HG03025 (cell line): Measurements from ENCODE around the gene PACC1.

Experiments used
- ATAC-seq: cut with Tn5 transposase; IDR thresholded peaks from one replicate; pipeline ENCODE4 v1.9.1; 2021; ENCODE audit warnings: mild to moderate bottlenecking, moderate library complexity; ENCODE audit not compliant: unreplicated experiment, low FRiP score

PACC1 gene

DNA sequence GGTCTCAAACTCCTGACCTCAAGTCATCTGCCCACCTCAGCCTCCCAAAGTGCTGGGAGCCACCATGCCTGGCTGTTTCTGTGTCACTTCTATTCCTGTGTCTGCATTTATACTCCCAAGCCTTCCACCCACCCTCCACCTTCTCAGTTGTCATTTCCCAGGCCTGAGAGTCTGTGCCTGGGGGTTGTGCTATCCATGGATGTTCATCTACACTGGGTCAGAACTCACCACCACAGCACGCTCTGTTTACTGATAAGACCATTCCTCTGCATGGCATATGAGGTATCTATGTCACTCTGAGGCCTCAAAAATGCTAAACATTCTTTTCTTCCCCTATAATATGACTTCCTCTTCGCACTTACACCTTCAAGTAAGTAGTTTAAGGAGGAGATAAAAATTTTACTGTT is 24.1 kb upstream of the PACC1 start:
- ATAC-seq, result no peak

DNA sequence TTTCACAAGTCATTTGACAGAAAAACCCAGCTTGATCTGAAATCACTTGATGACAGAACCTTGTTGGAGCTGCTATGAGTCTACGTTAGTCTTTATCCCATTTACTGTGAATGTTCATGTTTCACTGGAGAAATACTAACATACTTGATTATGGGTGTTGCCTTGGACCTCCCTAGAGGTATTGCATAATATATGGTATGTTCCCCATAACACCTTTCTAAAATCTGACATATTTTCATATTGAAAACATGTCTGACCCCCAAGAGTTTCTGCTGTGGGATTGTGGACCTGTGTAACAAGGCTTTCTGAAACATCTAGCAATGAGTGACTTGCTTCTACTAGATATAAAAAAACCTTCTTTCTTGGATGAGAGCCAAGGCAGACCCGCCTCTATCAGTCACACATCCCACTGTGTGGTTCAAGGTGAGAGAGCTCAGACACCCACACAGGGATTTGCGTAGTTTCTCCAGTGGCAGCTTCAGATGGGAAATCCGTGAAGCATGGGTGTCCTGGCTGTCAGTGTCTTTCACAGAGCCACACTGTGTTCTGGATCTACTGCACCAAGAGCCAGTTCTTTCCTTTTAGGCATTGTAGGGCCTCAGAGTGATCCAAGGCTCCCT is 22.6 kb upstream of the PACC1 start:
- ATAC-seq, result no peak

- no peak for ATAC-seq
These were observed 20.3 kb upstream of the PACC1 start for GRCh38 chr1:212434992-212435391.

- ATAC-seq, result no peak
These were observed 19.1 kb upstream of the PACC1 start for GRCh38 chr1:212433577-212434462.

GRCh38 chr1:212432661-212433576 is 18.2 kb upstream of the PACC1 start, which contains the start of gene NENF:
Gene NENF (plus strand): TSS chr1:212432920. CDS start chr1:212432944, 24 bp downstream.
- ATAC-seq, result peak; percentile 93

DNA sequence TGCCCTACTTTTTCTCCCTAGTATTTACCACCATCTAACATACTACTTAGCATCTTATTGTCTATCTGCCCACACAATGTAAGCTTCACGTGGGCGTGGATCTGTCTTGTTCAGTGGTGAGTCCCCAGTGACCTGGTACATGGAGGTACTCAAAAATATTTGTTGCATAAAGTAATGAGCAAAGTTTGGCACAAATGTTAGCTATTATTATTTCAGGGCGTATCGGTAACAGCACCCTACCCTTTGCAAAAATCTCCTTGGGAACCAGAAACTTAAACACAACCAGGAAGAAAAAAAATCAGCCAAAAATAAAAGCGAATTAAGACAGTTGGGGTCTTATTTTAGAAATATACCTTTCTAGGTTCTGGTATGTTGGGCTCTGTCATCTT is 17.6 kb upstream of the PACC1 start:
- ATAC-seq, result no peak

DNA sequence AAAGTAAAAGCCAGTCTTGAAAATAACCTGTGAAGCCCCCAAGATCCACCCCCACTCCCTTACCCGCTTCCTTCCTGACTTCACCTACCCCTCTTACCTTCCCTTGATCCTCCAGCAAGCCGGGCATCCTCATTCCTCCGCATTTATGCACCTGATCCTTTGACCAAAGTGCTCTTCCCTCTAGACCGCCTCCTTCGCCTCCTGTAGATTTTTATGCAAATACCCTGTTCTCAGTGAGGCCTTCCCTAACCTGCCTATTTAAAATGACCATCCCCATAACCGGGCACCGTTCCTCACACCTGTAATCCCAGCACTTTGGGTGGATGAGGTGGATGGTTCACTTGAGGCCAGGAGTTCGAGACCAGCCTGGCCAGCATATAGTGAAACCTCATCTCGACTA is 17.0 kb upstream of the PACC1 start:
- no peak for ATAC-seq

DNA sequence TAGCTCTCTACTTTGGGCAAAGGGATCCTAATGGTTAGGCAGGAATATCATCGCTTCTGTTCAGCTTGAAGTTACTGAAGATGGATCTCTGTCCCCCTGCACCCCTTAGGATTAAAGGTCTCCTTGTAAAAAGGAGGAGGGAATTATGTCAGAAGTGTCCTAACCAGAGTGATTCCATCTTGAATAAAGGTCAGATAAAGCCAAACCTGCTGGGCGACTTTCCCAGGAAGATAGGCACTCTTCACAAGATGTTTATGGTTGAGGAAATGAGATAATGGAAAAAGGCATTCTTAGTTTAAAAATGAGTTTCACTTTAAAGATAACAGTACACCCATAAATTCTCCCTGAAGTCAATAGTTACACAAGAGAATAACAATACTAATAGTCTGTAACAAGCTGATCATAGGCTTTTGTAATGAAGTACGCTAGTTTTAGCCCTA is 16.3 kb upstream of the PACC1 start:
- ATAC-seq, result no peak

DNA sequence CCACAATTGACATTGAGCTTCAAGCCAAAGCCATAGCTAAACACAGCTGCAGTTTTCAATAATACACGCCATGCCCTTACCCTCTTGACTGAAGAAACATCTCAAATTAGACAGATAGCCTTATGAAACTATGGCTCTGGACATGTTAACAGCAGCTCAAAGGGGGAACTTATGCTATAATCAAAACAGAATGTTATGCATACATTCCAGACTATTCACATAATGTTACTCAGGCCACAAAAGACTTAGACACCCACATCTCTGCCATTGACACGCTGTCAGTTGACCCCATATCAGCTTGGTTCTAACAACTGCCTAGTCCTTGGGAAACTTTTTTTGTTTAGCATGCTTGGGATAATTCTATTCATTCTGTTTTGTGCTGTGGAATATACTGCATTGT is 15.7 kb upstream of the PACC1 start:
- ATAC-seq, result no peak

GRCh38 chr1:212428496-212428895 is 13.8 kb upstream of the PACC1 start:
- ATAC-seq, result no peak

DNA sequence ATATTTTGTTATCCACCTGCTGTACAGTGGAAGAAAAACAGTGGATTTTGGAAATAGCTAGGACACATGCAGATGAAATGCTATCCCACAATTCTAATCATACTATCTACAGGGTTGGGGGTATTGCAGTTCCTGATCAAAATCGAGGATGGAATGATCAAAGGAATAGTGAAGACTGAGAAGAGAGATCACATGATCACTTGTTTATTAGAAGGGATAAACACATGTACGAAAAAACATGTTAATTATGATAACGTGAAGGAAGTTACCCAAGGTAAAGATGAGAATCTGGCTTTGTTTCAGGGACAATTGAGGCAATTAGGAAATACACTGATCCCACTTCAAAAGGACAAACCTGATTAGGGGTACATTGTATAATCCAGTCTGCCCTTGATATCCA is 9.2 kb upstream of the PACC1 start:
- ATAC-seq, result no peak

DNA sequence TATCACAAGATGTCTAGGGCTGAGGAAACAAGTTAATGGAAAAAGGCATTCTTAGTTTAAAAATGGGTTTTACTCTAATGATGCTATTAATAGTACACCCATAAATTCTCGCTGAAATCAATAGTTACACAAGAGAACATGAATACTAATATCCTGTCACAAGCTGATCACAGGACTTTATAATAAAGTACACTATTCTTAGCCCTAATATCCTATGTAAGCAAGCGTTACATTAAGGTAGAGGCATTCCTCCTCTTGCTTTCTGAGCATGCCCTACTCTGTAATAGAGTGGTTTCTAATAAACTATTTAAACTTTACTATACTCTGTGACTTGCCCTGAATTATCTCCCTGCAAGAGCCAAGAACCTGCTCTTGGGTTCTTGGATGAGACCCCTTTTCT is 6.5 kb upstream of the PACC1 start:
- no peak for ATAC-seq

GRCh38 chr1:212415107-212415841 is 588 bp upstream of the PACC1 start:
- no peak for ATAC-seq

DNA sequence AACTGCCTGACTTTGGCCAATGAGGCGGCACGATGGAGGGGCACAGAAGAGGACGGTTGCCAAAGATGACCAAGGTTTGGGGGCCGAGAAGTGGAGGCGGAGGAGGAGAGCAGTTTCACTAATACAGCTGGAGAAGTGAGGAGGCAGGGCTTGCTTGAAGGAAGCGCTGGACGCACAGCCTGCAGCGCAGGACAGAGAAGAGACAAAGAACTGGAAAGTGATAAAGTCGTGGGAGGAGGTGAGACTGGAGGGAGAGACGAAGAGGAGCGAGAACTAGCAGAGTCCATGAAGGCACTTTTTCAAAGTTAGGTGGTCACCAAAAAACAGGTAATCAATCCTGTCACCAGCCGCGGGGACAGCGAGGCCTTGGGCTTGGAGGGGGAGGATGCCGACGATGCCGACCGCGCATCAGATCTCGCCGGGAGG is 771 bp downstream of the PACC1 start:
- no peak for ATAC-seq

DNA sequence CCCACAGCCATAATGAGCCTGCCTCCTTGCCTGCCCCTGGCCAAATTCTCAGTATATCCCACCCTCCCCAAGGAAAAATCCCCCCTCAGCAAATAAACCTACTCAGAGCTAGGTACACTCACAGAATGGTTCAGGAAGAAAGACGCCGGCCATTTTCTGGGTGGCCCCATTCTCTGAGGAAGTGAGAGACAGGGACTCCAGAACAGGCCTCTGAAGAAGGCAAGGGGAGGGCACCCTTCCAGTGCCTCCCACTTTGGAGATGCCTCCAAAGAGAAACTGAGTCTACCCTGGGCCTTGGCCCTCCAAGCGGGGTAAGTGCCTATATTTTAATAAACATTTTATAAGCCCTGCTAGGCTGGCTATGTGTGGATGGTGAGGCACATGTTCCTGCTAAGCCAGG is 2.3 kb downstream of the PACC1 start:
- no peak for ATAC-seq

DNA sequence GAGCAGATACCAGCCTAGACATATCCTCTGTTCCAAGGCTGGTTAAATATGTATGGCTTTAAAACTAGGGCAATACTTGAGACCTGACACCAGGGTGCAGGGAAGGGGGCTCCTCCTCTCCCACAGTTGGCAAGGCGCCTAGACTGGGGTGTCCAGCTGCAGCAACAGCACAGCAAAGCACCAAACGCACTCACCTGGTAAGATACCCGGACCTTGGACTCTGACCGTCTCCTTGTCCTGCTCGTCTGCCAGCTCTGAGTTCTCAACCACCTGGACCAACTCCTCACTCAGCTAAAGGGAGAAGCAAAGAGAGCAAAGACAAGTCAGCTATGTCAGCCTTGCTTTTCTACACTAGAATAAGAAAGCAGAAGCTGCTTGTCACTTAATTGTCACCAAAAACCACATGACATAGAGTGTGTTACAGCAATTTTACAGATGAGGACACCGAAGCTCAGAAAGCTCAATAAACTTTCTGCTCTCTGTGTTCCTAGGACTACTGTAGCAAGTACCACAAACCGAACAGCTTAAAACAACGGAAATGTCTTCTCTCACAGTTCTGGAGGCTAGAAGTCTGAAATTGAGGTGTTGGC is 4.4 kb downstream of the PACC1 start:
- no peak for ATAC-seq

DNA sequence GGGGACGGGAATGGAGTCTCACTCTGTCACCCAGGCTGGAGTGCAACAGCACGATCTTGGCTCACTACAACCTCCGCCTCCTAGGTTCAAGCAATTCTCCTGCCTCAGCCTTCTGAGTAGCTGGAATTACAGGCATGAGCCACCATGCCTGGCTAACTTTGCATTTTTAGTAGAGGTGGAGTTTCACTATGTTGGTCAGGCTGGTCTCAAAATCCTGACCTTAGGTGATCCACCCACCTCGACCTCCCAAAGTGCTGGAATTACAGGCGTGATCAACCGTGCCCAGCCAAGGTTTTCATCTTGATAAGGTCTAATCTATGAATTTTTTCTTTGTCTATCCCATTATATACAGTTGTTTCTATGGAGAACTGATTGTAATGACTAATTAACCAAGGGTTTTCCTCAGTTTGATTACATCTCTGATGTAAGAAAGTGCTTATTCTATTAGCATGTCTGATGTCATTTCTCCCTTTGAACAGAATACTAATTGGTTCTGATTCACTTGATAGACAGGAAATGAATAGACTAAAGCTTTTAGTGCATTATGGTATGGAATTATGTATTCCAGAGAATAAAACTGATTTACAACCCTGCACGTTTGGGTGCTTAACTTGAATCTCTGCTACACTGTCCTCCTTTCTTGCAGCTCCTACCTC is 11.9 kb downstream of the PACC1 start:
- ATAC-seq, result no peak

DNA sequence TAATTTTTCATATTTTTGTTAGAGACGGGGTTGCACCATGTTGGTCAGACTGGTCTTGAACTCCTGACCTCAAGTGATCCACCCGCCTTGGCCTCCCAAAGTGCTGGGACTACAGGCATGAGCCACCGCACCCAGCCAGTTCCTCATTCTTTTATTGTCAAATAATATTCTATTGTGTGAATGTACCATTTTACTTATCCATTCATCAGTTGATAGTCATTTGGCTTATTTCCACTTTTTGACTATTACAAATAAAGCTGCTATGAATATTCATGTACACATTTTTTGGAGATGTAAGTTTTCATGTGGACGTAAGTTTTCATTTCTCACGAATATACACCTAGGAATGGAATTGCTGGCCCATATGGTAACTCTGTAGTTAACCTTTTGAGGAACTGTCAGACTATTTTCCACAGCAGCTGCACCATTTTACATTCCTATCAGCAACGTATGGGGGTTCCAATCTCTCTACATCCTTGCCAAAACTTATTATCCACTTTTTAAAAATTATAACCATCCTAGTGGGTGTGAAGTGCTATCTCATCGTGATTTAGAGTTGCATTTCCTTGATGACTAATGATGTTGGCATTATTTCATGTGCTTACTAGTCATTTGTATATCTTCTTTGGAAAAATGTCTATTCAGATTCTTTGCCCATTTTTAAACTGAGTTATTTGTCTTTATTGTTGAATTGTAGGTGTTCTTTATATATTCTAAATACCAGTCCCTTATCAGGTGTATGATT is 12.7 kb downstream of the PACC1 start:
- ATAC-seq, result no peak

DNA sequence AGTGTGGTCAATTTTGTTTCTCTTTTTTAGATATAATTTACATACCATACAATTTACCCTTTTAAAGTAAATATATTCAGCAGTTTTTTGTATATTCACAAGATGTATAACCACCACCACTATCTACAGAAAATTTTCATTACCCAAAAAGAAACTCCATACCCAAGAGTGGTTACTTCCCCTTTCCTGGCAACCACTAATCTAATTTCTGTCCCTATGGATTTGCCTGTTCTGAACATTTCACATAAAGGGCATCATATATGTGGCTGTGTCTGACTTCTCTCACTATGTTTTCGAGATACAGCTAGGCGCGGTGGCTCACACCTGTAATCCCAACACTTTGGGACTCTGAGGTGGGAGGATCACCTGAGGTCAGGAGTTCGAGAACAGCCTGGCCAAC is 13.6 kb downstream of the PACC1 start:
- ATAC-seq, result no peak
